NT2/D1 (cell line): ENCODE data around the gene RPN2.

Experiments used
- SUZ12 ChIP-seq: IDR thresholded peaks from 2 replicates; pipeline ENCODE4 v1.6.1; 2011; ENCODE audit not compliant: insufficient read length, insufficient read depth; ENCODE audit errors: extremely low read depth
- YY1 ChIP-seq: IDR thresholded peaks from 2 replicates; pipeline ENCODE4 v1.6.1; 2011; ENCODE audit not compliant: insufficient read length, insufficient read depth
- ZNF274 ChIP-seq: IDR thresholded peaks from 2 replicates; pipeline ENCODE4 v1.6.1; 2011; ENCODE audit warnings: mild to moderate bottlenecking, low read depth, low read length

DNA sequence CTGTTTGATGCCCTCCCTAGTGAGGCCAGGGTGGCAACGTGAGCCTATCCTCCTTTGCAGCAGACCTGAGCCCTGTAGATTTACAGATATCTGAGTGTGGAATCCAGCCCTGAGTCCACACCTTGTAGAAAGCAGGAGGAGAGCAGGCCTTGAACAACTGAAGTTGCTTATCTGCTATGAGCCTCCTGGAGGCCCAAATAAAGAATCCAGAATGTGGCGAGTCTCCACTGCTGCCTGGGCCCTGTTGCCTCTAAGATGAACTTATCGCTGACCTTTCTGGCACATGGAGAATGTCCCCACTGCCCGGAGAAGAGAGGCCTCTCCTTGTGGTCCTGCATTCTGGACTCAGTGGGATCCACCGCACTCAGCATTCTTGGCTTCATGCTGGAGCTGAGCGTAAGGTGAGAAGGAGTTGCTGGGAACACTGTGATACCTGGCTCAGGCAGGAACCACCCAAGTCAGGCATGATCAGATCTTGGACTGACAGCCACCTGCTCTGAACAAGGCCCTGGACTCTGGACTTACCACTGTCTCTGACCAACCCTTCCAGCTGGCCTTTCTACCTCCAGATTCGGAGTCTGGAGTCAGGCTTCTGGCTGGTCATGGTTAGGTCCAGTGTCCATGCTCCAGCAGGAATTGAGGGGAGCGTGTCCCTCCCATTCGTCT lies 104.5 kb downstream of the RPN2 start:
- TF ChIP-seq YY1 (no peak), ZNF274 (no peak), SUZ12 (no peak)
